Retinal pigment epithelial cell (primary cell): ENCODE results near the gene PYGL.
"Not testable (repeated sequence)": the region's sequence is repeated elsewhere in the genome, so short reads cannot be mapped to it uniquely, and the experiment has no call there.

Experiments
- DNase-seq: peaks from one replicate; pipeline ENCODE4 v3.0.0-alpha.2; 2010; ENCODE audit warnings: low read depth
- H3K4me3 ChIP-seq: 2 replicates; pipeline ENCODE4 v1.5.1; 2011; ENCODE audit warnings: mild to moderate bottlenecking, low read length, control low read depth, moderate library complexity
- TF ChIP-seq, protein P1 (sequence below): conservative IDR thresholded peaks from 2 replicates; pipeline ENCODE4 v1.5.1; 2011; ENCODE audit warnings: low read depth, low read length, control low read depth, inconsistent platforms

The PYGL gene

GRCh38 chr14:50906326-50907065, 37.8 kb downstream of the PYGL start:
- TF ChIP-seq, protein P1, sequence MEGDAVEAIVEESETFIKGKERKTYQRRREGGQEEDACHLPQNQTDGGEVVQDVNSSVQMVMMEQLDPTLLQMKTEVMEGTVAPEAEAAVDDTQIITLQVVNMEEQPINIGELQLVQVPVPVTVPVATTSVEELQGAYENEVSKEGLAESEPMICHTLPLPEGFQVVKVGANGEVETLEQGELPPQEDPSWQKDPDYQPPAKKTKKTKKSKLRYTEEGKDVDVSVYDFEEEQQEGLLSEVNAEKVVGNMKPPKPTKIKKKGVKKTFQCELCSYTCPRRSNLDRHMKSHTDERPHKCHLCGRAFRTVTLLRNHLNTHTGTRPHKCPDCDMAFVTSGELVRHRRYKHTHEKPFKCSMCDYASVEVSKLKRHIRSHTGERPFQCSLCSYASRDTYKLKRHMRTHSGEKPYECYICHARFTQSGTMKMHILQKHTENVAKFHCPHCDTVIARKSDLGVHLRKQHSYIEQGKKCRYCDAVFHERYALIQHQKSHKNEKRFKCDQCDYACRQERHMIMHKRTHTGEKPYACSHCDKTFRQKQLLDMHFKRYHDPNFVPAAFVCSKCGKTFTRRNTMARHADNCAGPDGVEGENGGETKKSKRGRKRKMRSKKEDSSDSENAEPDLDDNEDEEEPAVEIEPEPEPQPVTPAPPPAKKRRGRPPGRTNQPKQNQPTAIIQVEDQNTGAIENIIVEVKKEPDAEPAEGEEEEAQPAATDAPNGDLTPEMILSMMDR: no peak
- no peak overlapping the region for H3K4me3 ChIP-seq
- DNase-seq: no peak

- DNase-seq: no peak
- TF ChIP-seq, protein P1: no peak
- H3K4me3 ChIP-seq: no peak overlapping the region
Observed at GRCh38 chr14:50904719-50905118, 39.6 kb downstream of the PYGL start.

DNA sequence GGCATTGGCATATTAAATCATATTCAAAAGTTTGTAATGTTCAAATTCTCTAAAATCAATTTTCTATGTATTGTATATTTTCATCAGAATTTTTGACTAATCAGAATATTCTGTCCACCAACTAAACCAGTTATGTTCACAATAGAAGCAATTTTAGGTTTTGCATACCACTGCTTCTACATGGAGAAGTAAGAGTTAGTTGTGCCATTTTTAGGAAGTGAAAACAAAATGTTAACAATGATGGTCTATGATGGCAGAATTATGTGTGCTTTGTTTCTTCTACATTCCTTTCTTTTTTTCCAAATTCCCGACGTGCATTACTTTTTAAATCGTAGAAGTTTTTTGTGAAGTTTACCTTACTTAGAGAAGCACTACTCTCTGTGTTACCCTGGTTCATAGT, 42.9 kb downstream of the PYGL start:
- TF ChIP-seq, protein P1: no peak
- H3K4me3 ChIP-seq: no peak overlapping the region
- DNase-seq: no peak

- H3K4me3 ChIP-seq: no peak overlapping the region
- TF ChIP-seq, protein P1: no peak
- no peak for DNase-seq
Observed at GRCh38 chr14:50897658-50898175, 46.6 kb downstream of the PYGL start.

DNA sequence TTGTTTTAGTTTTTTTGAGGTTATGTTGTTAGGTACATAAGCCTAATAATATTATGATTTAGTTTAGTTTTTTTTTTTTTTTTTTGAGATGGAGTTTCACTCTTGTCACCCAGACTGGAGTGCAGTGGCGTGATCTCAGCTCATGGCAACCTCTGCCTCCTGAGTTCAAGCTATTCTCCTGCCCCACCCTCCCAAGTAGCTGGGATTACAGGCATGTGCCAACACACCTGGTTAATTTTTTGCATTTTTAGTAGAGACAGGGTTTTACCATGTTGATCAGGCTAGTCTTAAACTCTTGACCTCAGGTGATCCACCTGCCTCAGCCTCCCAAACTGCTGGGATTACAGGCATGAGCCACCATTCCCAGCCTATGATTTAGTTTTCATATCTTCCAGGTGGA, 47.3 kb downstream of the PYGL start:
- DNase-seq, H3K4me3 ChIP-seq: not testable (repeated sequence)

DNA sequence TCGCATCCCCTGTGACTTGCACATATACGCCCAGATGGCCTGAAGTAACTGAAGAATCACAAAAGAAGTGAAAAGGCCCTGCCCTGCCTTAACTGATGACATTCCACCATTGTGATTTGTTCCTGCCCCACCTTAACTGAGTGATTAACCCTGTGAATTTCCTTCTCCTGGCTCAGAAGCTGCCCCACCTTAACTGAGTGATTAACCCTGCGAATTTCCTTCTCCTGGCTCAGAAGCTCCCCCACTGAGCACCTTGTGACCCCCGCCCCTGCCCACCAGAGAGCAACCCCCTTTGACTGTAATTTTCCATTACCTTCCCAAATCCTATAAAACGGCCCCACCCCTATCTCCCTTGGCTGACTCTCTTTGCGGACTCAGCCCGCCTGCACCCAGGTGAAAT, 47.9 kb downstream of the PYGL start:
- H3K4me3 ChIP-seq, DNase-seq: not testable (repeated sequence)

GRCh38 chr14:50892255-50892654, 52.0 kb downstream of the PYGL start:
- H3K4me3 ChIP-seq: no peak overlapping the region
- TF ChIP-seq, protein P1: no peak
- no peak for DNase-seq

DNA sequence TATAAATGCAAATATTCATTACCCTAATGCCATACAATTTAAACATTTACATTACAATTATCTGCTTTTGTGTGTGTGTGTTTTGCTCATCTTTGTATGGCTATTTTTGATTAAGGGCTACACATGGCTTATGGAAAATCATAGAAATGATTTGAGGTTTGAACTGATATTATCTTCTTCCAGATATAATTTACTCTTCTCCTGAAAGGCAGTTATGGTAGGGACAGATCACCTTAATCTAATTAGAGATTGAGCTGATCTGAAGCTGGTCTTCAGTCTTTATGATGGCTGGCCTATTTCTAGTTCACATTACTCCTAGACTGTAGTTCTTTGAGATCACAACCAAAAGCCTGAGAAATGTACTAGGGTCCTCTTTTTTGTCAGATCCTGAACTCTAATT, 56.8 kb downstream of the PYGL start:
- no peak overlapping the region for H3K4me3 ChIP-seq
- DNase-seq: no peak
- TF ChIP-seq, protein P1: no peak
